NCI-H345 treated with DMSO at 0.1 percent for 48 hours (cell line): ENCODE measurements around the gene EML4.
"Not testable (repeated sequence)": the region's sequence is repeated elsewhere in the genome, so short reads cannot be mapped to it uniquely, and the experiment has no call there.

Experiments used
- DNase-seq: peaks from one replicate; lab custom pipeline; 2025; ENCODE audit not compliant: unreplicated experiment; lab: John Stamatoyannopoulos, UW

Gene EML4

DNA sequence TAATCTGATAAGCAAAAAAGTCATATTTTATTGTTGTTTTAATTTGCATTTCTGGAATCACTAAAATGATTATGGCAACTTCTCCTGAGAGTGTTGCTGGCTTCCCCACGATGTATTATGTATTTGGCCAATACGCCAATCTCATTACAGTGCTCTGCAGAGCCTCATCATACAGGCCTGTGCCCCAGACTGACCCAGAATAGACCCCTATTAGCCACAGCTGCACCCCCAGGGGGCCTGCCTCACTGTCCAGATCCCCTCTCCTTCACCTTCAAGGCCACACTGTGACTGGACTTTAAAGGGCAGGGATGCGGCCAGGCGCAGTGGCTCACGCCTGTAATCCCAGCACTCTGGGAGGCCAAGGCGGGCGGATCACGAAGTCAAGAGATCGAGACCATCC lies 209.3 kb downstream of the EML4 start:
- DNase-seq, result no peak

DNA sequence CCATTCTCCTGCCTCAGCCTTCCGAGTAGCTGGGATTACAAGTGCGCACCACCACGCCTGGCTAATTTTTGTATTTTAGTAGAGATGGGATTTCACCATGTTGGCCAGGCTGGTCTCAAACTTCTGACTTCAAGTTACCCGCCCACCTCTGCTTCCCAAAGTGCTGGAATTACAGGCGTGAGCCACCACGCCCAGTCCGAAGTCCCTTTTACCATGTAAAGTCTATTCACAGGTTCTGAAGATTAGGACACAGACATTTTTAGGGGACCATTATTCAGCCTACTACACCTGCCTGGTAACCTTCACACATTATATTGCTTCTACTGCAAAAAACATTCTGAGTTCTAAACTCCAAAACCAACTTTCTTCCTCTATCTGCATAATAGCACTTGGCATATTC lies 210.9 kb downstream of the EML4 start:
- DNase-seq, result not testable (repeated sequence)

DNA sequence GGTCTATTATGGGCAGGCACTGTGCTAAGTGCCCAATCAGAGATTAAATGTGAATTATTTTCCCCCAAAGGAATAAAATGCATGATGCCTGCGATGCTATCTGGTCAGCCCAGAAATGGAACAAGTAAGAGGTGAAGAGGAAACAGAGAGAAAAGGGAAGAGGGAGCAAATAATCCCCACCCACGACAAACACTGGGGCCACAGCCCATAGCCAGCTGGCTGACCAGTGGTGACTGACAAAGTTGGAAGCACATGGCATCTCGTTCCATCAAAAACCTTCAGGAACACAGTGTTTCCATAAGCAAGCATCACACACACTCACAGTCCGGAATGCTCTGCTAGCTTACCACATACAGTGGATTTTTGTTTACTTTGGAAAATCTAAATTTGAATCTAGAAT lies 213.0 kb downstream of the EML4 start:
- DNase-seq, result no peak
